SKM-1 (cell line): ENCODE data around the gene SIDT2.
A peak's percentile ranks its signal among the peaks of the same experiment; 100 is the strongest.
"Not testable (repeated sequence)": the region's sequence is repeated elsewhere in the genome, so short reads cannot be mapped to it uniquely, and the experiment has no call there.

Experiments
- DNase-seq: peaks from one replicate; lab custom pipeline; 2025; ENCODE audit not compliant: unreplicated experiment; lab: John Stamatoyannopoulos, UW

Gene SIDT2

GRCh38 chr11:117178210-117179034, at the start of gene SIDT2:
Gene SIDT2 (plus strand): TSS chr11:117178743. CDS start chr11:117179264, 521 bp downstream.
- peak; percentile 62 for DNase-seq

GRCh38 chr11:117130396-117130795, 48.1 kb upstream of the SIDT2 start:
- not testable (repeated sequence) for DNase-seq

- DNase-seq = no peak
These were observed 47.7 kb upstream of the SIDT2 start for GRCh38 chr11:117130879-117131278.

- DNase-seq = no peak
These were observed 44.1 kb upstream of the SIDT2 start for GRCh38 chr11:117134431-117134830.

GRCh38 chr11:117134979-117135378, 43.6 kb upstream of the SIDT2 start:
- not testable (repeated sequence) for DNase-seq

GRCh38 chr11:117137223-117138086, 41.1 kb upstream of the SIDT2 start:
- DNase-seq = not testable (repeated sequence)

GRCh38 chr11:117143390-117143789, 35.2 kb upstream of the SIDT2 start:
- DNase-seq = peak; percentile 17

DNA sequence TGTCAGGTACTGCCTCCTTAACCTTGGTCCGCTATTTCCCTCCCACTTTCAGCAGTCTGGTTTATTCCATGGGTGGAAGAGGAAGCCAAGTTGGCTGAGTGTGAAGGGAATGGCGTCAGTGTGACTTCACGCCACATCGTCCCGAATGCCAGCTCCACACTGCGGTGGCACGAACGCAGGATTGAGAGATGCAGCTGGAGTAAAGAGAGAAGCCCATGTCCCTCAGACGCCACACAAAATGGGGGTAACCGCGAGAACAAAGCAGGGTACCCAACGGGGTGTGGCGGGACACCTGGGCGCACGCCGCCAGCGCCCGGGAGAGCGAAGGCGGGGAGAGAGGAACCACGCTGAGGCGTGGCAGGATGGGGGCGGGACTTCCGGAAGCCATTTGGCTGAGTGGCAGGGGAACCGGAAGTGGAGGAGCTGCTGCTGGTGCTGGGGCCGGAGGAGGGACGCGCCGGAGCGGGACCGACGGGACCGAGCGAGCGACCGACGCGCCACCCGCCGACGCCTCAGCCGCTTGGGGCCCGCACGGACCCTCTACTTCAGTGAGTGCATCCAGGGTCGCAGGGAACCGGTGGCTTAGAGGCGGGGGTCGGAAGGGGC, 34.6 kb upstream of the SIDT2 start, which contains the start of gene PAFAH1B2:
TSS of gene PAFAH1B2 (plus strand) at position 417 of the 606 bp plus-strand sequence. CDS start 8,161 bp downstream, outside the sequence.
- DNase-seq = peak; percentile 92

DNA sequence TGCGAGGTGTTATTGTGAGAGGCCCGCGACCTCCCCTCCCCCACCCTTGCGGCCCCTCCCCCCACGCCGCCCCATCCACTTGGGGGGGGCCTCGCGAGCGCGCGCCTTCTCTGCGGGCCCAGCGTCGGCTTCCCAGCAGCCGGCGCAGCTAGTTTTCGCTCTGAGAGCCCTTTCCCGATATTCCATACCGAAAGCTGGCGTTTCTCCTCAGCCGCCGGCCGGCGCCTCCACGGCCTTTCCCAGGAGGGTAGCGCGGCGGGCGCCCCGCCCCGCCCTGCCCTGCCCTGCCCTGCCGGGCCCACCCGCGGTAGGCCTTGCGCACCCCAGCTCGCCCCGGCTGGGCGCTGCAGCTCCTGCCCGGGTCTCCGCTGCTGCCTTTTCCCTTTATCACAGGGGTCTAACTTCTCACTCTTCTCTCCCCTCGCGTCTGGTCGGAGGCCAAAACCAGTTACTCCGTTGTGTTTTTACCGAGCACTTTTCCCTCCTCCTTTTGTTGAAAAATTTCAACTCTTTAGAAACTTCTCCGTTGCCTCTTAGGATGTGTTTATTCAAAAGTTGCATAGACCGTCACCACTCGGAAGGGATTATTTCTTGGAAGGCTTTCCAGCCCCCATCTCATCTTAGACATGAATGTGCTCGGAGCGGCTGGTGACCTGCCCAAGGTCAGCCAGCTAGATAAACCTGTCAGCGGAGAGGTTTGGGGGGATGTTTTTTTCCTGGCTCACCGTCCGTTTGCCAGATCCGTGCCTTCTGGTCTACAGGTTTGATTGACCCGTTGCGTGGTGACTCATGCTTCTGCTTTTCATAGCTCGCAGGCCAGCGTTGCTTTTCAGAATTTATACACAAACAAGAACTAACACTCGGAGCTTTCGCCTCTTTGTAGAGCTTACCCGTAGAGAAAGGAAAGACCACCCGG, 33.8 kb upstream of the SIDT2 start:
- DNase-seq = peak; percentile 59

- no peak for DNase-seq
These were observed 33.2 kb upstream of the SIDT2 start for GRCh38 chr11:117145393-117145761.

GRCh38 chr11:117146521-117146920, 32.0 kb upstream of the SIDT2 start:
- no peak for DNase-seq

- DNase-seq = no peak
These were observed 26.5 kb upstream of the SIDT2 start for GRCh38 chr11:117152066-117152465.

DNA sequence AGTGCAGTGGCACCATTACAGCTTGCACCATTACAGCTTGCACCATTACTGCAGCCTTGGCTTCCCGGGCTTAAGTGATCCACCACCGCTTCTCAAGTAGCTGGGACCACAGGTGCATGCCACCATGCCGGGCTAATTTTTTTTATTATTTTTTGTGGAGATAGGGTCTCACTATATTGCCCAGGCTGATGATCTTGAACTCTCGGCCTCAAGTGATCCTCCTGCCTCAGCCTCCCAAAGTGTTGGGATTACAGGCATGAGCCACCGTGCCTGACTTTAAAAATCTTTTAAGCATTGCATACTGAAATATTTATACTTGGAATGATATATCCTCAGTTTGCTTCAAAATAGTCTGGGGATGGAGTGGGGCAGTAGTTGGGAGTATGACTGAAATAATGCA, 24.1 kb upstream of the SIDT2 start:
- DNase-seq = no peak

DNA sequence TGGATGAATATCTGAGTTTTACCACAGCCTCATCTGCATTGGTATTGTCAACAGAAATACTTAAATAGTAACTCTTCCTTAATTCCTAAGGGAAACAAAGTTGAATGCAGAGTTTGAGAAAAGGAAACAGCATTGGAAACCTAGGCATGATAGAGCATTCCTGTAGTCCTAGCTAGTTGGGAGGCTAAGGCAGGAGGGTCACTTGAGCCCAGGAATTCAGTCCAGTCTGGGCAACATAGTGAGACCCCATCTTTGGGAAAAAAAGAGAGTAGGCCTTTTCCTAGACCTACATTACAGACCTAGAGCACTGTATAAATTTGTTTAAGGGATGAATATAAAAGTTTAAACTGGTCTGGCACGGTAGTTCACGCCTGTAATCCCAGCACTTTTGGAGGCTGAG, 21.0 kb upstream of the SIDT2 start:
- no peak for DNase-seq

- no peak for DNase-seq
These were observed 18.7 kb upstream of the SIDT2 start for GRCh38 chr11:117159892-117160291.

- no peak for DNase-seq
These were observed 17.7 kb upstream of the SIDT2 start for GRCh38 chr11:117160826-117161225.

GRCh38 chr11:117166491-117166890, 12.1 kb upstream of the SIDT2 start:
- DNase-seq = no peak

GRCh38 chr11:117169736-117170135, 8.8 kb upstream of the SIDT2 start:
- DNase-seq = no peak

DNA sequence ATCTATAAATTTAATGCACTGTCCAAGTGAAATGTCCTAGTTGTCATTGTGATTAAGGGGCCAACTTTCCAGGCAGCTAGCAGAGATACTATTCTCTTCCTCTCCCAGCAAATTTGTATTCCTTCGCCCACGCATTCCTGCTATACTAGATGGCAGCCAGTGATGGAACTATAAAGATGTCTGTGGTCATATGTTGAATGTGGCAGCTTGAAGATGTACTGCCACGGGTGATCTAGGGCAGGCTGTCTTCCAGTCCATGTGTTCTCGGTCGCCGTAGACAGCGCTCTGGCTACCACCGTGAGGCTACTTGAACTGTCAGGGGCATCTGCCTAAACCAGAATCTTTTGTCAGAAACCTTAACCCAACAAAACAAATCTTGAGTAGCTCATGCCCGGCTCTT, 8.3 kb upstream of the SIDT2 start:
- DNase-seq = no peak

DNA sequence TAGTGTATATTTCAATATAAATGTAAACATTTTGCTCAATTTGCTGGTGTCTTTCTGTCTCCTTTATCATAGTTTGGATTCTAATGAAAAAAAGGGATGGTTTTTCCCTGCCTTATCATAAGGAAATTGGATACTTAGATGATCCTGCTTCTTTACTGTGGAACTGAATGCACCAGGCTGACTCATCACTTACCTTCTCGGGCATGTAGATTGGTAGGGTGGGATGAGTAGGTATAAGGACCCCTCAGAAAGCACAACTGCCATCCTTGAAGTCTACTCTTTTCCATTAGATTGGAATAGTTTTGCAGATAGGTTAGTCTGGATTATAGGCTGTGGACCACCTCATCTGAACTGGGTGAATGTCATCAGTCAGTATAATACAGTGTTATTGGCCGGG, 7.5 kb upstream of the SIDT2 start:
- DNase-seq = no peak
